ENCODE measurements around the gene OR11A1.

DNA sequence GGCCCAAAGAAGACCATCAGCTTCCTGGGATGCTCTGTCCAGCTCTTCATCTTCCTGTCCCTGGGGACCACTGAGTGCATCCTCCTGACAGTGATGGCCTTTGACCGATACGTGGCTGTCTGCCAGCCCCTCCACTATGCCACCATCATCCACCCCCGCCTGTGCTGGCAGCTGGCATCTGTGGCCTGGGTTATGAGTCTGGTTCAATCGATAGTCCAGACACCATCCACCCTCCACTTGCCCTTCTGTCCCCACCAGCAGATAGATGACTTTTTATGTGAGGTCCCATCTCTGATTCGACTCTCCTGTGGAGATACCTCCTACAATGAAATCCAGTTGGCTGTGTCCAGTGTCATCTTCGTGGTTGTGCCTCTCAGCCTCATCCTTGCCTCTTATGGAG, 5.2 kb upstream of the OR11A1 start:
- TF ChIP-seq, protein P1, sequence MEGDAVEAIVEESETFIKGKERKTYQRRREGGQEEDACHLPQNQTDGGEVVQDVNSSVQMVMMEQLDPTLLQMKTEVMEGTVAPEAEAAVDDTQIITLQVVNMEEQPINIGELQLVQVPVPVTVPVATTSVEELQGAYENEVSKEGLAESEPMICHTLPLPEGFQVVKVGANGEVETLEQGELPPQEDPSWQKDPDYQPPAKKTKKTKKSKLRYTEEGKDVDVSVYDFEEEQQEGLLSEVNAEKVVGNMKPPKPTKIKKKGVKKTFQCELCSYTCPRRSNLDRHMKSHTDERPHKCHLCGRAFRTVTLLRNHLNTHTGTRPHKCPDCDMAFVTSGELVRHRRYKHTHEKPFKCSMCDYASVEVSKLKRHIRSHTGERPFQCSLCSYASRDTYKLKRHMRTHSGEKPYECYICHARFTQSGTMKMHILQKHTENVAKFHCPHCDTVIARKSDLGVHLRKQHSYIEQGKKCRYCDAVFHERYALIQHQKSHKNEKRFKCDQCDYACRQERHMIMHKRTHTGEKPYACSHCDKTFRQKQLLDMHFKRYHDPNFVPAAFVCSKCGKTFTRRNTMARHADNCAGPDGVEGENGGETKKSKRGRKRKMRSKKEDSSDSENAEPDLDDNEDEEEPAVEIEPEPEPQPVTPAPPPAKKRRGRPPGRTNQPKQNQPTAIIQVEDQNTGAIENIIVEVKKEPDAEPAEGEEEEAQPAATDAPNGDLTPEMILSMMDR (IDR thresholded peaks at IDR 0.05): no peak
- TF ChIP-seq, protein P2, sequence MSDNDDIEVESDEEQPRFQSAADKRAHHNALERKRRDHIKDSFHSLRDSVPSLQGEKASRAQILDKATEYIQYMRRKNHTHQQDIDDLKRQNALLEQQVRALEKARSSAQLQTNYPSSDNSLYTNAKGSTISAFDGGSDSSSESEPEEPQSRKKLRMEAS (IDR thresholded peaks at IDR 0.05; ENCODE audit: low read depth): no peak
- no peak for TF ChIP-seq POLR2AphosphoS5 (IDR thresholded peaks at IDR 0.05; ENCODE audit: low read depth, low read length)
- TF ChIP-seq YY1 (IDR thresholded peaks at IDR 0.05; ENCODE audit: low read depth): no peak
- TF ChIP-seq NRF1 (IDR thresholded peaks at IDR 0.05; ENCODE audit: low read depth, low read length): no peak
- TF ChIP-seq EP300 (IDR thresholded peaks at IDR 0.05; ENCODE audit: borderline replicate concordance in 1 of 2, low read depth in 1 of 2, low read length in 1 of 2): no peak
- TF ChIP-seq TAF1 (IDR thresholded peaks at IDR 0.05; ENCODE audit: borderline replicate concordance, low read depth, low read length): no peak
- no peak for TF ChIP-seq RFX5 (IDR thresholded peaks at IDR 0.05; ENCODE audit: low read length)

Measured in SK-N-SH (cell line).